RWPE2 (cell line): ENCODE data around the gene CLK4.

ENCODE experiments used
- ATAC-seq: fragments of 200-7000 bp; cut with Tn5 transposase; 3 replicates; pipeline ENCODE4 v1.9.1; 2021; ENCODE audit warnings: low read depth
- DNase-seq: peaks from one replicate; pipeline ENCODE4 v3.0.0-alpha.2; 2020; ENCODE audit warnings: low spot score
- H3K27ac ChIP-seq: fragments of 450-650 bp; 2 replicates; pipeline ENCODE4 v1.5.1; 2017; ENCODE audit warnings: mild to moderate bottlenecking; ENCODE audit not compliant: poor library complexity, severe bottlenecking
- H3K27me3 ChIP-seq: fragments of 250-450 bp; sonication (Bioruptor Pico); 2 replicates; pipeline ENCODE4 v1.5.1; 2021; ENCODE audit warnings: mild to moderate bottlenecking, moderate library complexity; ENCODE audit not compliant: insufficient read depth, poor library complexity, severe bottlenecking
- H3K36me3 ChIP-seq: fragments of 250-450 bp; sonication (Bioruptor Pico); 2 replicates; pipeline ENCODE4 v1.5.1; 2020; ENCODE audit warnings: low read depth, mild to moderate bottlenecking, moderate library complexity
- H3K4me1 ChIP-seq: fragments of 250-450 bp; sonication (Bioruptor Pico); 2 replicates; pipeline ENCODE4 v1.5.1; 2021; ENCODE audit warnings: mild to moderate bottlenecking, moderate library complexity; ENCODE audit not compliant: insufficient read depth, poor library complexity, severe bottlenecking
- H3K4me3 ChIP-seq: fragments of 250-450 bp; sonication (Bioruptor Pico); 2 replicates; pipeline ENCODE4 v1.5.1; 2021; ENCODE audit warnings: mild to moderate bottlenecking, moderate library complexity; ENCODE audit not compliant: severe bottlenecking
- H3K9me3 ChIP-seq: fragments of 250-450 bp; sonication (Bioruptor Pico); 2 replicates; pipeline ENCODE4 v1.5.1; 2021; ENCODE audit warnings: mild to moderate bottlenecking, moderate library complexity; ENCODE audit not compliant: severe bottlenecking
- TF ChIP-seq, protein P1 (sequence below): fragments of 450-650 bp; IDR thresholded peaks from one replicate; pipeline ENCODE4 v1.5.1; 2017; ENCODE audit warnings: mild to moderate bottlenecking, moderate library complexity; ENCODE audit not compliant: poor library complexity, severe bottlenecking

The CLK4 gene

GRCh38 chr5:178595750-178596149 lies 31.1 kb downstream of the CLK4 start:
- peaks cover 12% of the 10 kb centered on the region for H3K9me3 ChIP-seq
- no peak for ATAC-seq
- H3K27ac ChIP-seq: no peak overlapping the region

GRCh38 chr5:178595150-178595549 lies 31.7 kb downstream of the CLK4 start:
- no peak overlapping the region for H3K27ac ChIP-seq
- TF ChIP-seq, protein P1, sequence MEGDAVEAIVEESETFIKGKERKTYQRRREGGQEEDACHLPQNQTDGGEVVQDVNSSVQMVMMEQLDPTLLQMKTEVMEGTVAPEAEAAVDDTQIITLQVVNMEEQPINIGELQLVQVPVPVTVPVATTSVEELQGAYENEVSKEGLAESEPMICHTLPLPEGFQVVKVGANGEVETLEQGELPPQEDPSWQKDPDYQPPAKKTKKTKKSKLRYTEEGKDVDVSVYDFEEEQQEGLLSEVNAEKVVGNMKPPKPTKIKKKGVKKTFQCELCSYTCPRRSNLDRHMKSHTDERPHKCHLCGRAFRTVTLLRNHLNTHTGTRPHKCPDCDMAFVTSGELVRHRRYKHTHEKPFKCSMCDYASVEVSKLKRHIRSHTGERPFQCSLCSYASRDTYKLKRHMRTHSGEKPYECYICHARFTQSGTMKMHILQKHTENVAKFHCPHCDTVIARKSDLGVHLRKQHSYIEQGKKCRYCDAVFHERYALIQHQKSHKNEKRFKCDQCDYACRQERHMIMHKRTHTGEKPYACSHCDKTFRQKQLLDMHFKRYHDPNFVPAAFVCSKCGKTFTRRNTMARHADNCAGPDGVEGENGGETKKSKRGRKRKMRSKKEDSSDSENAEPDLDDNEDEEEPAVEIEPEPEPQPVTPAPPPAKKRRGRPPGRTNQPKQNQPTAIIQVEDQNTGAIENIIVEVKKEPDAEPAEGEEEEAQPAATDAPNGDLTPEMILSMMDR: no peak
- H3K4me1 ChIP-seq: peaks cover 9% of the 10 kb centered on the region

More at GRCh38 chr5:178595750-178596149, 31.1 kb downstream of the CLK4 start:
- Histone ChIP-seq H3K27me3 (peaks cover under 1% of the 10 kb centered on the region), H3K4me3 (no peak overlapping the region), H3K4me1 (peaks cover 6% of the 10 kb centered on the region), H3K36me3 (peaks cover 4% of the 10 kb centered on the region)
- TF ChIP-seq, protein P1: no peak
- DNase-seq: no peak

DNA sequence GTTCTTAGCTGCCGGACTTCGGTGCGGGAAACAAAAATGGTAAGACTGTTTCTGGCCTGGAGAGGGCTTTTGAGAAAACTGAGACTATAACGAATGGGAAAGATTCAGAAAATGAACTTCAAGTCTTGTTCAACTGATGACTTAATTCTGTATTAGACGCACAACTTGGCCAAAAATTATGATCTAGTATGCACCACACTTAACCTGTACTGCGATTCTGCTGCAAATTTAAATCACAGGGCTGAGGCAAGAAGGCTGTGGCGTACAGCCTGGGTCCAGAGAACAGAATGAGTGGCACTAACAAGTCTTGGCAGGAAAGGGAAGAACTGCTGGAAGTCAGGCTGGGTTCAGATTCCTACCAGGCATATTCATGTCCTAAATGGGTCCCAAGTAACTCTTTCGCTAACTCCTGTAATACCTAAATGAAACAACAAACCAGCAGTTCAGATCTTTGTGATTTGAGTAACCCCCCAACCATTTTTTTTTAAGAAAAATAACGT lies 35.9 kb downstream of the CLK4 start:
- H3K4me3 ChIP-seq: no peak overlapping the region
- TF ChIP-seq, protein P1: peak; percentile 59
- DNase-seq (no peak), ATAC-seq (peak; percentile 66)
- peaks cover 9% of the 10 kb centered on the region for H3K4me1 ChIP-seq
- H3K27me3 ChIP-seq: peaks cover 28% of the 10 kb centered on the region
- H3K36me3 ChIP-seq: peaks cover 4% of the 10 kb centered on the region; the same call in 1 of the 2 replicates
- peaks cover 11% of the 10 kb centered on the region for H3K9me3 ChIP-seq
- no peak overlapping the region for H3K27ac ChIP-seq

More at GRCh38 chr5:178595150-178595549, 31.7 kb downstream of the CLK4 start:
- H3K27me3 ChIP-seq: peaks cover 6% of the 10 kb centered on the region
- H3K9me3 ChIP-seq: peaks cover 12% of the 10 kb centered on the region
- DNase-seq: no peak
- peaks cover 4% of the 10 kb centered on the region for H3K36me3 ChIP-seq
- ATAC-seq: no peak
- no peak overlapping the region for H3K4me3 ChIP-seq

DNA sequence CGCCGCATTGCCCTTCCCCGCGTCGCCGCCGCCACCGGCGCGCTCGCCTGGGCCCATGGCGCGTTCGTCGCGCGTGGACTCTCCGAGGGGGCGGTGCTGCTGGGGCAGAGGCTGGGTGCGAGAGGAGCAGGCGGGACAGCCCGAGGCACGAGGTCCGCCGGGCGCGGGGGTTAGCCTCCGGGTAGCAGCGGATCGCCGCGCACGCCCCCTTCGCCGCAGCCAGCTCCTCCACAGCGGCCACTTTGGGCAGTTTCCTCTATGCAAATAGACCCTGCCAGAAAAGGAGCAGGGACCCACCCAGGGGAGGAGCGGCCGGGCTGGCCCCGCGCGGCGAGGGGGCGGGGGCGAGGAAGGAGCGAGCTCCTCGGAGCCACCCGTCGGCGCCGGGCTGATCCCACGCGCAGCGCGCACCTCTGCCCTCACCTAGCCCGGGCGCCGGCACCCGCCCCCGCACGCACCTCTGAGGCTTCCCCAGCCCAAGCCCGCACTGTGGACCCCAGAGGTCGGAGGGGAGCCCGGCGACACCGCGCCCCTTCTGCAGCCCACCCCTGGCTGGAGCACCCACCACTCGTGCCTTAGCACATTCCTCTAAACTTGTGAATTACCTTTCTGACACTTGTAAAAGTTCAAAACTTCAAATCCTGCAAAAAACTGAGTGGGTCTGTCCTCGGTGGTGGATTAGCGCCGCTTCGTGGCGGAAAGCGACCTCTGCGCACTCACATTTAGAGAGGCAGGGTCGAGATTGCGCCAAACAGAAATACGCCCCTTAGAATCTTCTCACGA lies 36.5 kb downstream of the CLK4 start, which contains the start of gene COL23A1:
Gene COL23A1, minus strand, starts transcription at position 253 of the 783 bp plus-strand sequence.
- Histone ChIP-seq H3K4me3 (peak within 1 kb of the TSS; percentile 26), H3K4me1 (peaks cover 9% of the 10 kb centered on the region), H3K9me3 (peaks cover 4% of the 10 kb centered on the region), H3K36me3 (no peaks in the 10 kb centered on the region; the same call in 1 of the 2 replicates), H3K27me3 (peaks cover 28% of the 10 kb centered on the region), H3K27ac (no peak within 1 kb of the TSS)
- TF ChIP-seq, protein P1: peak; percentile 87
- no peak for DNase-seq
- ATAC-seq: peak; percentile 60
